ENCODE results near the gene MINPP1. TPM values are rescaled to one million over a fixed set of nuclear protein-coding genes. Genes with fewer than 3 reads are reported as not detected.

Gene MINPP1
- total RNA-seq, 1 experiment from 2014 or later = 25.5 TPM

GRCh38 chr10:87578842-87579401 lies 74.2 kb downstream of the MINPP1 start (continued):
- no peak for TF ChIP-seq JUN (CRISPR knock-in tag; IDR thresholded peaks at IDR 0.05)

GRCh38 chr10:87579563-87579962 lies 74.9 kb downstream of the MINPP1 start:
- H3K4me1 Mint-ChIP-seq = peaks cover 8% of the 10 kb centered on the region
- ChIA-PET CTCF (interaction anchor here (0.8 kb wide), 1 partner anchor 75 kb away, joined by 3 read pairs; the partner anchor contains the start of gene MINPP1), POLR2A (no interaction called here)
- no peak overlapping the region for H3K4me3 Mint-ChIP-seq
- no peak overlapping the region for H3K27ac Mint-ChIP-seq
- no peaks in the 10 kb centered on the region for H3K36me3 Mint-ChIP-seq
- ATAC-seq = no peak
- DNase-seq (ENCODE audit: low spot score) = no peak
- H3K9me3 Mint-ChIP-seq = peaks cover 8% of the 10 kb centered on the region
- no peaks in the 10 kb centered on the region for H3K27me3 Mint-ChIP-seq (ENCODE audit: low read depth)
- TF ChIP-seq ZNF416 (CRISPR knock-in tag; IDR thresholded peaks at IDR 0.05) = no peak
- no peak for TF ChIP-seq ZBTB43 (CRISPR knock-in tag; IDR thresholded peaks at IDR 0.05)
- TF ChIP-seq GABPB1 (CRISPR knock-in tag; IDR thresholded peaks at IDR 0.05) = no peak
- no peak for TF ChIP-seq NFYB (CRISPR knock-in tag; conservative IDR thresholded peaks at IDR 0.05; ENCODE audit: low read depth)
- TF ChIP-seq IRF2 (CRISPR knock-in tag; IDR thresholded peaks at IDR 0.05; ENCODE audit: borderline replicate concordance, low read depth) = no peak
- no peak for TF ChIP-seq JUN (CRISPR knock-in tag; IDR thresholded peaks at IDR 0.05)
- no peak for TF ChIP-seq ARID4B (CRISPR knock-in tag; IDR thresholded peaks at IDR 0.05; ENCODE audit: borderline replicate concordance)
- TF ChIP-seq TEAD1 (CRISPR knock-in tag; IDR thresholded peaks at IDR 0.05) = no peak
- TF ChIP-seq ATF6 (CRISPR knock-in tag; IDR thresholded peaks at IDR 0.05) = no peak
- TF ChIP-seq PRDM15 (CRISPR knock-in tag; IDR thresholded peaks at IDR 0.05) = no peak
- no peak for TF ChIP-seq RELA (CRISPR knock-in tag; IDR thresholded peaks at IDR 0.05; ENCODE audit: borderline replicate concordance)
- TF ChIP-seq JAZF1 (CRISPR knock-in tag; IDR thresholded peaks at IDR 0.05) = no peak
- no peak for TF ChIP-seq ZNF425 (CRISPR knock-in tag; conservative IDR thresholded peaks at IDR 0.05)
- no peak for TF ChIP-seq ATF1 (CRISPR knock-in tag; IDR thresholded peaks at IDR 0.05)
- no peak for TF ChIP-seq FOXP4 (CRISPR knock-in tag; IDR thresholded peaks at IDR 0.05)
- TF ChIP-seq NR2C2 (CRISPR knock-in tag; IDR thresholded peaks at IDR 0.05) = no peak
- TF ChIP-seq AR (CRISPR knock-in tag; IDR thresholded peaks at IDR 0.05) = no peak

Data from WTC11 (cell line).